ENCODE results near the gene BGLAP. TPM values are rescaled to one million over a fixed set of nuclear protein-coding genes. Genes with fewer than 3 reads are reported as not detected.

The BGLAP gene
- total and polyA plus RNA-seq, 2 donors (not counting 1 experiment from before 2014, with no cell fraction given), result 3.1 to 7.4 TPM

GRCh38 chr1:156282479-156283222 is 40.7 kb downstream of the BGLAP start, which contains the start of gene SMG5:
TSS of gene SMG5 (minus strand) at chr1:156282825. CDS start at chr1:156282680, 145 bp downstream.
- ChIA-PET POLR2A (interaction anchor here (0.6 to 2.8 kb wide), 4 partner anchors 11 to 89 kb away, joined by 3 to 9 read pairs (median 4); partner anchors contain the start of gene PMF1), CTCF (interaction anchor here (0.6 to 1.9 kb wide), 9 partner anchors 12 to 229 kb away, joined by 3 to 6 read pairs (median 4); partner anchors contain the start of genes PMF1 and UBQLN4)
- Histone ChIP-seq H3K4me1 (ENCODE audit: control insufficient read depth in 2 of 2, insufficient read depth in 2 of 2, low read length in 2 of 2) (peaks cover 20 to 28% of the 10 kb centered on the region in 2 donors), H3K36me3 (replicated peaks in 1 of 2; ENCODE audit: control extremely low read depth in 1 of 2, control insufficient read depth in 1 of 2, extremely low read depth in 1 of 2, insufficient read depth in 2 of 2, low read length in 1 of 2) (peaks cover 0 to 21% of the 10 kb centered on the region in 2 experiments), H3K4me2 (replicated peaks; ENCODE audit: low read depth, low read length, poor library complexity, severe bottlenecking) (peak within 1 kb of the TSS; percentile 80), H4K20me1 (ENCODE audit: control insufficient read depth, insufficient read depth, low read length, poor library complexity, severe bottlenecking) (peaks cover 24% of the 10 kb centered on the region), H3K4me3 (ENCODE audit: control extremely low read depth in 1 of 5, extremely low read depth in 1 of 5, insufficient read depth in 1 of 5, low read depth in 2 of 5, low read length in 4 of 5) (peak within 1 kb of the TSS; percentile 74 to 99 (median 86)), H3K9me3 (ENCODE audit: control extremely low read depth in 1 of 3, control insufficient read depth in 2 of 3, insufficient read depth in 1 of 3, low read length in 2 of 3) (no peaks in the 10 kb centered on the region), H3K9ac (ENCODE audit: low read length) (peak within 1 kb of the TSS; percentile 91), H2AFZ (ENCODE audit: insufficient read depth, low read depth, low read length, poor library complexity, severe bottlenecking) (peak within 1 kb of the TSS; percentile 86), H3K27ac (ENCODE audit: low read length in 2 of 2) (peak within 1 kb of the TSS; percentile 79 to 89), H3K27me3 (replicated peaks in 1 of 4; ENCODE audit: control extremely low read depth in 1 of 4, control insufficient read depth in 3 of 4, insufficient read depth in 4 of 4, low read length in 3 of 4) (no peaks in the 10 kb centered on the region), H3K79me2 (ENCODE audit: control insufficient read depth, insufficient read depth, low read length) (peaks cover 61% of the 10 kb centered on the region)
- 1% methylated on average over 49 of the region's 50 CpGs for WGBS (ENCODE audit: insufficient coverage)
- TF ChIP-seq, protein P1, sequence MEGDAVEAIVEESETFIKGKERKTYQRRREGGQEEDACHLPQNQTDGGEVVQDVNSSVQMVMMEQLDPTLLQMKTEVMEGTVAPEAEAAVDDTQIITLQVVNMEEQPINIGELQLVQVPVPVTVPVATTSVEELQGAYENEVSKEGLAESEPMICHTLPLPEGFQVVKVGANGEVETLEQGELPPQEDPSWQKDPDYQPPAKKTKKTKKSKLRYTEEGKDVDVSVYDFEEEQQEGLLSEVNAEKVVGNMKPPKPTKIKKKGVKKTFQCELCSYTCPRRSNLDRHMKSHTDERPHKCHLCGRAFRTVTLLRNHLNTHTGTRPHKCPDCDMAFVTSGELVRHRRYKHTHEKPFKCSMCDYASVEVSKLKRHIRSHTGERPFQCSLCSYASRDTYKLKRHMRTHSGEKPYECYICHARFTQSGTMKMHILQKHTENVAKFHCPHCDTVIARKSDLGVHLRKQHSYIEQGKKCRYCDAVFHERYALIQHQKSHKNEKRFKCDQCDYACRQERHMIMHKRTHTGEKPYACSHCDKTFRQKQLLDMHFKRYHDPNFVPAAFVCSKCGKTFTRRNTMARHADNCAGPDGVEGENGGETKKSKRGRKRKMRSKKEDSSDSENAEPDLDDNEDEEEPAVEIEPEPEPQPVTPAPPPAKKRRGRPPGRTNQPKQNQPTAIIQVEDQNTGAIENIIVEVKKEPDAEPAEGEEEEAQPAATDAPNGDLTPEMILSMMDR (IDR thresholded peaks at IDR 0.05), result no peak
- TF ChIP-seq EZH2 (IDR thresholded peaks at IDR 0.05; ENCODE audit: borderline replicate concordance, insufficient read depth, low read depth, low read length, poor library complexity, severe bottlenecking), result no peak
- peak within 1 kb of the TSS; percentile 98 for H3K4me3 Mint-ChIP-seq
- H3K4me1 Mint-ChIP-seq, result peaks cover 39% of the 10 kb centered on the region
- intact Hi-C loops (cut with micrococcal nuclease), result loop anchor here (1.0 to 5.0 kb wide), 6 partner anchors 56 to 1955 kb away; partner anchors contain the start of genes ATP8B2, CCT3, LAMTOR2 and PMF1
- DNase-seq, result peak; percentile 98
- peak; percentile 93 for ATAC-seq (ENCODE audit: low read depth)
- no peaks in the 10 kb centered on the region for H3K9me3 Mint-ChIP-seq (ENCODE audit: insufficient read depth)
- peak within 1 kb of the TSS; percentile 98 for H3K27ac Mint-ChIP-seq
- no peaks in the 10 kb centered on the region for H3K27me3 Mint-ChIP-seq

All from B cell (primary cell).